NCI-H345 treated with DMSO at 0.1 percent for 48 hours (cell line): Measurements from ENCODE around the gene MYL9.
"Not testable (repeated sequence)": the region's sequence is repeated elsewhere in the genome, so short reads cannot be mapped to it uniquely, and the experiment has no call there.

Experiments
- DNase-seq: peaks from one replicate; lab custom pipeline; 2025; ENCODE audit not compliant: unreplicated experiment; lab: John Stamatoyannopoulos, UW

The MYL9 gene

DNA sequence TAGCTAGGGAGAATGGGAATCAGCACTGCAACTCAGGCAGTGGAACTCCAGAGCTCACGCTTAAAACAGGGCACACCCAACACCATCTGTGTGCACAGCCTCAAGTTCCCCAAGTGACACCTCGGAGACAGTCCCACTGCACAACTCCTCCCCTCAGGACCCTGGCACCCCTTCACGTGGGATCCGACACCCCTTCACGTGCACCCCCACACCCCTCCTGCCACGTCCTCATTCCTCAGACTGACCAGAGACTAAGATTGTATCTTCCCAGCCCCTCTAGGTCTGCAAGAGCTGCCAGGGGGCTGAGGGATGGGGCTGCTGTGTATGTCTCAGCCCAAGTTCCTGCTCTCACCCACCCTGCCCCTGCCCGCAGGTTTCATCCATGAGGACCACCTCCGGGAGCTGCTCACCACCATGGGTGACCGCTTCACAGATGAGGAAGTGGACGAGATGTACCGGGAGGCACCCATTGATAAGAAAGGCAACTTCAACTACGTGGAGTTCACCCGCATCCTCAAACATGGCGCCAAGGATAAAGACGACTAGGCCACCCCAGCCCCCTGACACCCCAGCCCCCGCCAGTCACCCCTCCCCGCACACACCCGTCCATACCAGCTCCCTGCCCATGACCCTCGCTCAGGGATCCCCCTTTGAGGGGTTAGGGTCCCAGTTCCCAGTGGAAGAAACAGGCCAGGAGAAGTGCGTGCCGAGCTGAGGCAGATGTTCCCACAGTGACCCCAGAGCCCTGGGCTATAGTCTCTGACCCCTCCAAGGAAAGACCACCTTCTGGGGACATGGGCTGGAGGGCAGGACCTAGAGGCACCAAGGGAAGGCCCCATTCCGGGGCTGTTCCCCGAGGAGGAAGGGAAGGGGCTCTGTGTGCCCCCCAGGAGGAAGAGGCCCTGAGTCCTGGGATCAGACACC, 7.6 kb downstream of the MYL9 start:
- no peak for DNase-seq

DNA sequence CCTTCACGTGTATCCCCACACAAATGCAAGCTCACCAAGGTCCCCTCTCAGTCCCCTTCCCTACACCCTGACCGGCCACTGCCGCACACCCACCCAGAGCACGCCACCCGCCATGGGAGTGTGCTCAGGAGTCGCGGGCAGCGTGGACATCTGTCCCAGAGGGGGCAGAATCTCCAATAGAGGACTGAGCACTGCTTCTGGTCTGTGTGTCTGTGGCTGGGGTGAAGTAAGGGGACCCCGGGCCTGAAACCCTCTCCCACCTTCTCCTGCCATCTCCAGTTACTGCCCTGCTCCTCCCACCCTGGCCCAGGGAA, 8.3 kb downstream of the MYL9 start:
- DNase-seq: no peak

GRCh38 chr20:36549942-36550789, 8.8 kb downstream of the MYL9 start:
- DNase-seq: no peak

DNA sequence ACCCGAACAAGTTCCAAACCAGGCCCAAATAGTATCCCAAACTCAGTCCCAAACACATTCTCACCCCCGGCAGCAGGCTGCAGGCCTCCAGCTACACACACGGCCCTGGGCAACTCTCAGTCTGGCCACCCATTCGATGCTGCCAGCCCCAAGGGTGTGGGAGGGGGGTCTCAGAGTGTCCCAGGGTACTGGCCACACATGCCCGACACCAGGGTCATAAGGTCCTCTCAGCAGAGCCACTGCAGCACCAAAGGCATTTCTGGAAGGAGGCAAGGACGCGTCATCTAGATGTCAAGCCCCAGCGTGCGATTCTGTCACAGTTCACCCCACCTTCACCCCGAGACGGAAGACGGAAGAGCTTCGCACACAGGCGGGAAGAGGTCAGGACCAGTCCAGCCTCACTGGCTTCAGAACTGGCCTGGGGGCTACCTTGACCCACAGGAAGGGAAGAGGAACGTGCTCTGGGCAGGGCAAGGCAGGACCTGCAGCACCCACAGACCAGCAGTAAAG, 9.5 kb downstream of the MYL9 start:
- no peak for DNase-seq

DNA sequence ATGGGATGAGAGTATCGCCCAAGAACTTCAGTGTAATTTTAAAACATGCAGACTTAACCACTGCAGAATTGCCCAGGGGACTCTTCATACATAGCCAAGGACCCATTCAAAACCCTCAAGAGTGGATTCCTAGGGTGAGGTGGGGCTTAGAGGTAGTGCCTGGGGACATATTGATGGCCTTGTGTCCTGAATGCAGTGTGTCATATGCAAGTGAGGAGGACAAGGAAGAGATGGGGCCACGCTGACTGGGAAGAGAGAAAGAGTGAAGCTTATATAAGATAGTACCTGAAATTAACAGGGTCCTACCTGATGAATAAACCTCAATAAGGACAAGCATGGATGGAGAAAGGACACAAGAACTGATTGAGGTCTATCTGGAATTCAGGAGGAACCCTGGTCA, 13.9 kb downstream of the MYL9 start:
- no peak for DNase-seq

DNA sequence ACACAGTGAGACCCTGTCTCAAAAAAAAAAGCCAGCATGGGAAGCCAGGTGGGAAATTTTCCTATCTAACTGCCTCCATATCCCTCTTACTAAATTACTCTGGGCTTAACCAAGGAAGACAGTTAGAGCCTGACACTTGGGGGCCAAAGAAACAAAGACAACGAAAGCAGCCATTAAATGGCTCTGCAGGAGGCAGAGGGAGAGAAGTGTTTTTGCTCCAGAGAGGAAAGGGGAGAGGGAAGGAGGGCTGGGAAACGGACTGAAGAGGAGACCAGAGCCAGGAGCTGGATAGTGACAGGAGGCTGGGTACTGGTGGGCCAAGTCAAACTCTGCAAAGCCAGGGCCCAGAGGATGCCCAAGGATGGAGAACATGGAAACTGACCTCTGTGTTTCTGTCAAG, 21.4 kb downstream of the MYL9 start:
- DNase-seq: no peak

- no peak for DNase-seq
Observed at GRCh38 chr20:36563374-36563773, 22.1 kb downstream of the MYL9 start.

- DNase-seq: not testable (repeated sequence)
Observed at GRCh38 chr20:36564078-36564725, 22.9 kb downstream of the MYL9 start.

GRCh38 chr20:36564726-36565121, 23.4 kb downstream of the MYL9 start:
- DNase-seq: not testable (repeated sequence)

GRCh38 chr20:36565520-36565919, 24.2 kb downstream of the MYL9 start:
- DNase-seq: no peak

- DNase-seq: no peak
Observed at GRCh38 chr20:36569847-36570429, 28.6 kb downstream of the MYL9 start.

DNA sequence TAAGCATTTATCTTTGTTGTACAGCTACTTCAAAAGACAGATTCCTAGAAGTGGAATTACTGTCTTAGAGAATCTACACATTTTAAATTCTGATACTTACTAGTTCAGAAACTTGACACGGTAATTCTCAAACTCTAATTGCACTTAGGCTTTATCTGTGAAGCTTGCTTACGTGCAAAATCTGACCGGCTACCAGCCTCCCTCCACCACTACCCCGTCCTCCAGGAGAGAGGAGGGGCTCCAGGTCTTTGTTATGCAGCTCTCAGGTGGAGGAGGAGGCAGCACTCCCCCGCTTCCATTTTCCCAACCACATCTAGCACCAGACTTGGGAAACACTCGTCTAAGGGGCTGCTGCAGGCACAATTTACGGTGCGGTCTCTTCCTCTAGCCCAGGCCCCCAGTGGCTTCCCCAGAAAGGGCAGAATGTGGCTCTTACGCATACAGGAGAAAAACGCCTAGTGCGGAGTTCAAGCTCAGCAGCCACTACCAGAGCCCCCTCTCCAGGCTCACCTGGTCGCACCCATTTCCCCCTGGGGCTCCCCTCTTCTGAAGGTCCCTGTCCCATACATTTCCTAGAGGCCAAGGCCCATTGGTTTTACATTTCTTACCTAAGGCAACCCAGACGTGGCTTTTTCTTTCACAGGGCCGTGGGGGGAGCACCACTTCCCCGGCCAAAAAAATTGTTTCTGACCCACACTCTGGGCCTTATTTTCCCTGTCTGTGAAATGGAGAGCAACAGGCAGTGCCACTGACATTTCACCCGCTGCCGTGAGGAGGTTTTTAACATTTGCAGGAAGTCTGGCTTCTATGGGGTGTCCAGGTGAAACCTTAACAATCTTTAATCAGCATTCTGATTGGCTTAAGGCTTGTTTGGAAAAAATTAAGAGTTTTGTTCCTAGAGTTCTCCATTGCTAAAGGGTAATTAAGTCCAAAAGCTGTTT, 30.5 kb downstream of the MYL9 start:
- DNase-seq: no peak

DNA sequence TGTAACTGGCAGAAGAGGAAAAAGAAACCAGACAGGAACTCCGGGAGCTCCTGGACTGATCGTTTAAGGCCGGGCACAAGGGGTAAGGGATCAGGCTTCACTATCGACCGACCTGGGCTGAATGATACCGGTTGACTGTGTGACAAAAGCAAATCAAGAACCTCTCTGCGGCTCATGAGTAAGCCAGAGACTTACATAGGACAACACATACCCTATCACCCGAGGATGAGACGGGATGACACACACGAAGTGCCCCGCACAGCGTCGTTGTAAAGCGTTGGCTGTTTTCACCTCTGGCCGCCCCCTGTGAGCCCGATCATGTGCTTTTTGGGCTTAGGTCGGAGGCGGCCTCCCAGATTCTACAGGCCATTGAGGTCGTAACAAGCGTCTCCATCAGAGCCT, 31.4 kb downstream of the MYL9 start:
- DNase-seq: no peak

DNA sequence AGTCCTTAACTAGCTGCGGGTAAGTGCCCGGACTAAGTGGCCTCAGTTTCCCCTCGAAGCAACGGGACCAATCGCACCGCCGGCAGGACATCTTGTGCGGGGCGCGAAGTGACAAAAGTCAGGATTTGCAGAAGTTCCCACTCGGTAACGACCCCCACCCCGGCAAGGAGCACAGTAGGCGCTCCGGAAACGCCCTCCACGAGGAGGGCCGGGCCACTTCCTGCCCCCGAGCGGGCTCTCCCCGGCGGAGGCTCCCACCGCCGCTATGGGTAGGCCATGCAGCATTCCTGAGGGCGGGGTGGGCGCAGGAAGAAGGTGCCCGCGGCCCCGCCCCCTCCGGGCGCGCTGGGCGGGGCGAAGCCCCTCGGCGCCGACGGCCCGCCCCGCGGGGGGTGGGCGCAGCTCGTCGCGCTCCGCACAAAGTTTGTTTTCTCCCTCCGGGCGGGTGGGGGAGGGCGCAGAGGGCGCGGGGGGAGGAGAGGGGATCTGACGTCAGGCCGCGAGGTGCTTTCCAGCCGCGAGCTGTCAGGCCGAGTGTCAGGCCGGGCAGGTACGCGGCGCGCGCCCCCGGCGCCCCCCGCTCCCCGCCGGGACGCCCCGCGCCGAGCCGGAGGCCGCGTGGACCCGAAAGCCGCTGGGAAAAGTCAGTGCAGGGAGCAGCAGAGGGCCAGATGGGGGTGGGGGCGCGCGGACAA, 31.9 kb downstream of the MYL9 start, which contains the start of gene TGIF2:
Gene TGIF2, plus strand, starts transcription at position 495 of the 695 bp plus-strand sequence. CDS start 5,178 bp downstream, outside the sequence.
- no peak for DNase-seq

GRCh38 chr20:36573798-36574365, 32.6 kb downstream of the MYL9 start:
- DNase-seq: no peak

DNA sequence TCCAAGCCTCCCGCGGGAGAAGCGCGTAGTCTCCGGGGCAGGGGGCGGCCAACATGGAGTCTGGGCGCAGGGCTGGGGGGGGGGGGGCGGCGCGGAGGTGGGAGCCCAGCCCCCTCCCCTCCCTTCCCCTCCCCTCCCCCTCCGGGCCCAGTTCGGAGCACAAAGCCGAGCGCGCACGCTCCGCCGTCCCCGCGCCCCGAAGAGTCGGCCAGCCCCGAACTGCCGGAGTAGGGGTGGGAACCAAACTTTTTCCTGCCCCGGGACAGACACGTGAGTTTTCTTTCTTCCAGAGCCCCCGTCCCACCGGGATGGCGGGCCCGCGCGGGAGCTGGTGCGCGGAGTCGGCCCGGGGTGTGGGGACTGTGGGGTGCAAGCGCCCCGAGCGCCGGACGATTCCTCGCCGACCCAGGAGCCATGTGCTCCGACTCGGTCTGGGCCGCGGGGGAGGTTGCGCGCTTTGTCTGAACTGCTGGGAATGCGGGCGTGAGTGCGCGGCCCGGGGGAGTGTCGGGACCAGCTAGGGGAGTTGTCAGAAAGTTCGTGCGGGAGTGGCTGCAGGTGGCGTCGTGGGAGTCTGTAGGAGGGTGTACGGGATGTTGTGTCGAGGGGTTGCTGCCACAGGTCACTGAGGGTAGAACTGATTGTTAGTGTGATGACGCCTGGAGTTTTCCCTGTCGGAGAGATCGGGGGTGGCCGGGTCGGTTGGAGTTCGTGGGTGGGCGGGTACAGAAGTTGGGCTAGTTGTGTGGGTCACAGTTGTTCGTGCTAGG, 33.2 kb downstream of the MYL9 start:
- DNase-seq: no peak

- no peak for DNase-seq
Observed at GRCh38 chr20:36576081-36576445, 34.7 kb downstream of the MYL9 start.

- no peak for DNase-seq
Observed at GRCh38 chr20:36578356-36579041, 37.2 kb downstream of the MYL9 start.
